Caco-2 (cell line): ENCODE data around the gene CHRM1. TPM values are rescaled to one million over a fixed set of nuclear protein-coding genes. Genes with fewer than 3 reads are reported as not detected.

Experiments used
- BruUV-seq: library from RNA; stranded (reverse); fragments of 400-500 nt; replicated peaks from 2 replicates; lab custom pipeline; 2021; lab: Mats Ljungman, UMichigan
- CTCF ChIA-PET: fragments of 300-600 bp; sonication (Branson Sonifier 250); formaldehyde crosslinking; loops from one replicate; lab custom pipeline; 2022; ENCODE audit warnings: antibody characterized with exemption; lab: Charles Lee
- POLR2A ChIA-PET: fragments of 300-600 bp; sonication (Branson Sonifier 250); formaldehyde crosslinking; loops from one replicate; lab custom pipeline; 2022; ENCODE audit warnings: antibody characterized with exemption; lab: Charles Lee
- DNase-seq, 2 experiments: peaks; one replicate each; pipeline versions ENCODE4 v3.0.0 to v3.0.0-alpha.2; 2020 to 2022
- H3K27me3 ChIP-seq: replicated peaks from 2 replicates; pipeline ENCODE4 v1.6.0; 2011; ENCODE audit warnings: low read length; ENCODE audit not compliant: control insufficient read depth, insufficient read depth
- H3K36me3 ChIP-seq: 2 replicates; pipeline ENCODE4 v1.5.1; 2011; ENCODE audit warnings: low read length; ENCODE audit not compliant: control insufficient read depth, insufficient read depth
- H3K4me1 ChIP-seq: fragments of 250-450 bp; sonication (Bioruptor Pico); 2 replicates; pipeline ENCODE4 v1.5.1; 2020; ENCODE audit warnings: mild to moderate bottlenecking
- H3K4me3 ChIP-seq: 2 replicates; pipeline ENCODE4 v1.5.1; 2011; ENCODE audit warnings: low read depth, mild to moderate bottlenecking, control low read depth, low read length
- H3K9me3 ChIP-seq: fragments of 250-450 bp; sonication (Bioruptor Pico); 2 replicates; pipeline ENCODE4 v1.5.1; 2020; ENCODE audit warnings: mild to moderate bottlenecking, moderate library complexity
- H3K27ac Mint-ChIP-seq: one replicate; pipeline ENCODE4 v1.8.0; 2022; ENCODE audit warnings: mixed read lengths; ENCODE audit not compliant: unreplicated experiment
- H3K27me3 Mint-ChIP-seq: one replicate; pipeline ENCODE4 v1.8.0; 2022; ENCODE audit warnings: mixed read lengths; ENCODE audit not compliant: insufficient read depth, unreplicated experiment
- H3K36me3 Mint-ChIP-seq: one replicate; pipeline ENCODE4 v1.8.0; 2022; ENCODE audit warnings: mild to moderate bottlenecking, mixed read lengths; ENCODE audit not compliant: insufficient read depth, unreplicated experiment
- H3K4me1 Mint-ChIP-seq: one replicate; pipeline ENCODE4 v1.8.0; 2022; ENCODE audit warnings: low read depth, mixed read lengths; ENCODE audit not compliant: unreplicated experiment
- H3K4me3 Mint-ChIP-seq: one replicate; pipeline ENCODE4 v1.8.0; 2022; ENCODE audit warnings: mild to moderate bottlenecking, moderate library complexity, mixed read lengths; ENCODE audit not compliant: unreplicated experiment
- H3K9me3 Mint-ChIP-seq: one replicate; pipeline ENCODE4 v1.8.0; 2022; ENCODE audit warnings: mixed read lengths; ENCODE audit not compliant: unreplicated experiment
- CTCF ChIP-seq, 2 experiments: fragments of 200-600 bp in 1 of 2; IDR thresholded peaks; 1 replicate in 1 of 2; 2 replicates in 1 of 2; pipeline versions ENCODE4 v1.5.1 to v1.8.0; 2011 to 2022; ENCODE audit warnings: antibody characterized with exemption in 1 of 2, control low read depth in 1 of 2, inconsistent platforms in 1 of 2, low read depth in 1 of 2, low read length in 1 of 2, mild to moderate bottlenecking in 1 of 2, moderate library complexity in 1 of 2; ENCODE audit not compliant: insufficient read depth in 1 of 2, severe bottlenecking in 1 of 2, unreplicated experiment in 1 of 2
- intact Hi-C: fragments of 100-400 bp; cut with micrococcal nuclease; formaldehyde crosslinking; loops from one replicate; pipeline ENCODE4 v1.10.0; 2022; ENCODE audit not compliant: unreplicated experiment
- total RNA-seq: library from RNA; stranded (reverse); gene quantifications from 2 replicates; pipeline ENCODE4 v1.2.3, GENCODE V29; 2022

CHRM1 gene
- total RNA-seq, 1 experiment from 2014 or later: not detected

DNA sequence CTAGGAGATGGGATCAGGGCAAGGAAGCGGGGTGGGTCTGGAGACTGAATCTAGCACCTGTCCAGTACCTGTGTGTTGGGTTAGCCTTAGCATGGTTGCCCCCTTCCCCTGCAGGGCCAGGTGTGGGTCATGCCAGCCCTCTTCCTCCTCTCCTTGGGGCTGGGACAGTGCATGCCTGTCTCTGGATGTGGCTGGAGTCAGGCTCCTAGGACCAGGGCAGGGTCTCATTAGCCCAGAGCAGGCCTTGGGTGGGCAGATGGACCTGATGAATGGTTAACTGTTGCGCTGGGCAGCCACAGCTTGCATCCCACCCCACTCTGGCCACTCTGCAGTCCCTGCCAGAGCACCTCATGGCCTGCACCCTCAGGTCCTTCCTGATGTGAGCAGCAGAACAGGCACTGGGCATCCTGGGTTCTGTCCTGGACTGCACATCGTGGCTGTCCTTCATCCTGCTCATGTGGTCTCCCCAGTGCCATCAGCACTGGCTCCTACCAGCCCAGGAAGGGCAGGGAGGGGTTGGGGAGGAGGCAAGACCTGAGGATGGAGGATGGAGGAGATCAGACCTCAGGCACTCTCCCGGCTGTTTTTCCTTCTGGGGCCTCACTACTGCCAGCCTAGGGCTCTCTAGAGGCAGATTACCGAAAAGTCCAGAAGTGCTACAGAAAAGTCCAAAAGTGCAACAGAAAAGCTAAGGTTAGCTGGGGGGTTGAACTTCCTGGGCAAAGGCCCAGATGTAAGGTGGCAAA is 12.8 kb upstream of the CHRM1 start:
- CTCF ChIA-PET: no interaction called here
- BruUV-seq: no TSS peak

DNA sequence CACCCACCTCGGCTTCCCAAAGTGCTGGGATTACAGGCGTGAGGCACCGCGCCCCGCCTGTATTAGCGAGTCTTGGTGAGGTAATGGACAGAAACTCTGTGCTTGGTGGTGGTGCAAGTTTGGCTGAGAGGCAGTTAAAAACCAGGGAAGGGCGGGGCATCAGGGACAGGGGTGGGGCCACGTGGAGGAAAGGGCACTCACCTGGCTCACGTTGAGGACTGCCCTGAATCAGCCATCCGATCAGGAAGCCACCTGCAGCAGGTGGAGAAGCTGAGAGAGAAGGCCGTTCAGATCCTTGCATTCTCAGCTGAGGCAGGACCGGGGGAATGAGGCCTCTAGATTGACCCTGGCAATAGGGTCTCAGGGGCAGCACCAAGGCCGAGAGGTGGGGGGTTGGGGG is 12.1 kb upstream of the CHRM1 start:
- H3K36me3 ChIP-seq: no peaks in the 10 kb centered on the region
- H3K4me1 ChIP-seq: peaks cover 31% of the 10 kb centered on the region
- intact Hi-C loops: no loop called here
- CTCF ChIA-PET: no interaction called here
- Mint-ChIP-seq H3K4me1 (peaks cover 9% of the 10 kb centered on the region), H3K27ac (no peak overlapping the region), H3K4me3 (no peak overlapping the region), H3K27me3 (no peaks in the 10 kb centered on the region), H3K36me3 (no peaks in the 10 kb centered on the region), H3K9me3 (peaks cover 13% of the 10 kb centered on the region)
- POLR2A ChIA-PET: no interaction called here
- peak in 1 of 2 experiments; percentile 33 for DNase-seq
- no peak overlapping the region for H3K4me3 ChIP-seq
- no TSS peak for BruUV-seq
- no peaks in the 10 kb centered on the region for H3K27me3 ChIP-seq
- H3K9me3 ChIP-seq: no peaks in the 10 kb centered on the region
- no peak for TF ChIP-seq CTCF (IDR thresholded peaks at IDR 0.05; ENCODE audit: insufficient read depth in 1 of 2, low read depth in 1 of 2, low read length in 1 of 2, severe bottlenecking in 1 of 2, unreplicated experiment in 1 of 2)

More for the DNA sequence above, 12.8 kb upstream of the CHRM1 start:
- H3K27me3 Mint-ChIP-seq: no peaks in the 10 kb centered on the region
- no peaks in the 10 kb centered on the region for H3K36me3 Mint-ChIP-seq
- Histone ChIP-seq H3K9me3 (no peaks in the 10 kb centered on the region), H3K36me3 (no peaks in the 10 kb centered on the region), H3K27me3 (no peaks in the 10 kb centered on the region), H3K4me1 (peaks cover 28% of the 10 kb centered on the region), H3K4me3 (no peak overlapping the region)
- POLR2A ChIA-PET: no interaction called here
- no peak overlapping the region for H3K4me3 Mint-ChIP-seq
- TF ChIP-seq CTCF (IDR thresholded peaks at IDR 0.05; ENCODE audit: insufficient read depth in 1 of 2, low read depth in 1 of 2, low read length in 1 of 2, severe bottlenecking in 1 of 2, unreplicated experiment in 1 of 2): no peak
- DNase-seq: peak in 1 of 2 experiments; percentile 17
- peaks cover 13% of the 10 kb centered on the region for H3K9me3 Mint-ChIP-seq
- peaks cover 8% of the 10 kb centered on the region for H3K4me1 Mint-ChIP-seq
- no peak overlapping the region for H3K27ac Mint-ChIP-seq
- intact Hi-C loops: no loop called here

DNA sequence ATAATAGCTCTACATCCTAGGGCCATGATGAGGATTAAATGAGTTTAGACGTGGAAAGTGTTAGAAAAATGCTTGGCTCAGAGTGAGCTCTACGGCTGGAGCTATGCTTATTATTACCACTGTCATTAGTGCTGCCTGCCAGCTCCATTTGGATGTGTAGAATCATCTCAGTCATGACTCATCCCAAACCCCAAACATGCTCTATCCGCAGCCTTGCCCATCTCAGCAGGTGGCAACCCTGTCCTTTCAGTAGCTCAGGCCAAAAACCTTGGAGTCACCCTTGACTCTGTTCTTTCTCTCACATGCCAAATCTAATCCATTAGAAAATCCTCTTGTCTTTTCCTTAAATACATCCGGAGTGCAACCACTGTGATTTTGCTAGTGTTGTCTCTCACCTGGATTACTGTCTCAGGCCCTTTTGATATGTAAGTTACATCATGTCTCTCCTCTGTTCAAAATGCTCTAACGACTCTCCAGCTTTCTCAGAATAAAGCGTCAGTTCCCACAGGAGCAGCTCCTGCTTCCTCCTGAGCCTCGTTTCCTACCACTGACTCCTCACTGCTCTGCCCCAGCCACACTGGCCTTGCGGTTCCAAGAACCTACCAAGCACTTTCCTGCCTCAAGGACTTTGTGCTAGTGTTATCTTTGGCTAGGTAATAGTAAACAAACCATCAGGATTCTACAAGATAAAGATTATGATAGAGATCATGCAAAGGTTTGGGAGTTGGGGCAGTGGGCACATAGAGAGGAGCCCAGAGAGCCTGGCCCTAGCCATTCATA is 10.5 kb upstream of the CHRM1 start:
- ChIA-PET POLR2A (no interaction called here), CTCF (interaction anchor here (0.8 to 1.1 kb wide), 2 partner anchors 22 to 43 kb away, joined by 3 read pairs; no protein-coding TSS in a partner anchor)
- BruUV-seq: no TSS peak
- H3K27ac Mint-ChIP-seq: peak overlapping the region; percentile 14
- no peaks in the 10 kb centered on the region for H3K27me3 ChIP-seq
- no peak for DNase-seq
- peaks cover 34% of the 10 kb centered on the region for H3K4me1 ChIP-seq
- no peak overlapping the region for H3K4me3 Mint-ChIP-seq
- no peaks in the 10 kb centered on the region for H3K36me3 Mint-ChIP-seq
- H3K27me3 Mint-ChIP-seq: no peaks in the 10 kb centered on the region
- H3K9me3 Mint-ChIP-seq: no peaks in the 10 kb centered on the region
- H3K4me3 ChIP-seq: no peak overlapping the region
- H3K9me3 ChIP-seq: no peaks in the 10 kb centered on the region
- intact Hi-C loops: no loop called here
- peaks cover 18% of the 10 kb centered on the region for H3K4me1 Mint-ChIP-seq
- no peak for TF ChIP-seq CTCF (IDR thresholded peaks at IDR 0.05; ENCODE audit: insufficient read depth in 1 of 2, low read depth in 1 of 2, low read length in 1 of 2, severe bottlenecking in 1 of 2, unreplicated experiment in 1 of 2)
- no peaks in the 10 kb centered on the region for H3K36me3 ChIP-seq
